ACHN (cell line): ENCODE measurements around the gene OSBPL2.

ENCODE experiments used
- DNase-seq: peaks from one replicate; pipeline ENCODE4 v3.0.0-alpha.2; 2015
- in situ Hi-C: cut with HindIII; loops from 2 replicates; pipeline ENCODE4 v1.10.0; 2017; ENCODE audit warnings: low sequenced_read_pairs, low pct_ligation_motif_present, low pct_unique_long_range_greater_than_20kb

Gene OSBPL2

DNA sequence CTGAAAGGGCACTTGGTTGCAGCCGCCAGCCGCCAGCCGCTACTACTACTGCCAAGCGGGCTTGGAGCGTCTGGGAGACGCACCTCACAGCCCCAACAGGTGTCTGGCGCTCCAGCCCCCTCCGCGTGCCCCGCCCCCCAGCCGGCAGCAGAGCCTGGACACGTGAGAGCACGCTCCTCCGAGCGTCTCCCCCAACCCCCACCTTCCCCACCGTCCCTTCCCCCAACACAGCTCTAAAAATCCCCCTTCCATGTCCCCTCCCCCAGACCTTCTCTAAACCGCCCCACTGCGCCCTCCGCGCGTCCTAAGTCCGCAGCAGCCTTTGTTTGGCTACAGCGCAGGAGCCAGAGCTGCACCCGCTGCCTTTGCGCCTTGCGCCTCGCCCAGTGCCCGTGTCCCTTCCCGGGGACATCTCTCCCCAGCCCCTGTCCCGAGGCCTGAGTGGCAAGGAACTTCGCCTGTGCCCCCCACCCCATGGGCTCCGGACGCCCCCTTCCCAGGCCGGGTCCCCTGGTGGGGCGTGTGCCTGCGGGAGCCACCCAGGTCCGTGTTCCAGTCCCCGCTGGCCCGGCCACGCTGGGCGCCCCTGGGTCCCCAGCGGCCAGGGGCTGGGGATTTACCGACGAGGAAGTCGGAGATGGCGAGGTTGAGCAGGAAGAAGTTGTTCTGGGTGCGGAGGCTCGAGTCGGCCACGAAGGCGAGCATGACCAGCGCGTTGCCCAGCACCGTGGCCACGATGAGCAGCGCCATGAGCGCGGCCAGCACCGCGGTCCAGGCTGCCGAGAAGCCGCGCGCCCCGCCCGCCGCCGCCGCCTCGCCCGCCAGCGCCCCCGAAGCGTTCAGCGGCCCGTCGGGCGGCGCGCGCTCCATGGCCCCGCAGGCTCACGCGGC is 19.0 kb upstream of the OSBPL2 start:
- peak; percentile 16 for DNase-seq
- in situ Hi-C loops: no loop called here

DNA sequence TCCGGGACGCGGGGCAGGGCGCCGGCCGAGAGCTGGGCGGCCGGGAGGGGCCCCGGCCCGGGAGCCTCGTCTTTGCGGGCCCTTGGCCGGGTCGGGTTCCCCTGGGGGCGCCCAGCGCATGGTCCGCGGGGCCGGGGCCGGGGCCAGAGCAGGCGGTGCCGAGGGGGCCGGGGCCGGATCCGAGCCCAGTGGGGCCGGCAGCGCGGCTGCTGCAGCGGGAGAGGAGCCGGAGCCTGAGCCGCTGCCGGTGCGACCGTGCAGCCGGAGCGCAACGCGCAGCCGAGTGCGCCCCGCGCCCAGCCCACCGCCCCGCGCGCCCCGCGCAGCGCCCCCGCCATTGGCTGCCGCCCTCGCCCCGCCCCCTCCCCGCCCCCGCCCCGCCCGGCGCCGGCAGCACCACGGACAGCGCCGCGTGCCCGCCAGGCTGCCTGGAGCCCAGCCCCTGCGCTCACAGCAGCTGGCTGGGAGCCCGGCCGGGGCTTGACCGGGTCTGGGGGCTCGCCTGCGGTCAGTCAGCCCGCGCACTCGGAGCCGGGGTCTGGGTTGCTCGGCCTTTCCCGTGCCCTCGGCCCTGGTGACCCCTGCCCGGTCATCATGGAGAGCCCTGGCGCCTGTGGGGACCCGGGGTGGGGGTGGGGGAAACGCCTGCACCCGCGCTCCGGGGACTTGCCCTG is 18.2 kb upstream of the OSBPL2 start, which contains the start of gene HRH3:
Gene HRH3 (minus strand): TSS at position 287 of the 674 bp plus-strand sequence. CDS start 308 bp downstream, outside the sequence.
- in situ Hi-C loops: no loop called here
- peak; percentile 32 for DNase-seq

DNA sequence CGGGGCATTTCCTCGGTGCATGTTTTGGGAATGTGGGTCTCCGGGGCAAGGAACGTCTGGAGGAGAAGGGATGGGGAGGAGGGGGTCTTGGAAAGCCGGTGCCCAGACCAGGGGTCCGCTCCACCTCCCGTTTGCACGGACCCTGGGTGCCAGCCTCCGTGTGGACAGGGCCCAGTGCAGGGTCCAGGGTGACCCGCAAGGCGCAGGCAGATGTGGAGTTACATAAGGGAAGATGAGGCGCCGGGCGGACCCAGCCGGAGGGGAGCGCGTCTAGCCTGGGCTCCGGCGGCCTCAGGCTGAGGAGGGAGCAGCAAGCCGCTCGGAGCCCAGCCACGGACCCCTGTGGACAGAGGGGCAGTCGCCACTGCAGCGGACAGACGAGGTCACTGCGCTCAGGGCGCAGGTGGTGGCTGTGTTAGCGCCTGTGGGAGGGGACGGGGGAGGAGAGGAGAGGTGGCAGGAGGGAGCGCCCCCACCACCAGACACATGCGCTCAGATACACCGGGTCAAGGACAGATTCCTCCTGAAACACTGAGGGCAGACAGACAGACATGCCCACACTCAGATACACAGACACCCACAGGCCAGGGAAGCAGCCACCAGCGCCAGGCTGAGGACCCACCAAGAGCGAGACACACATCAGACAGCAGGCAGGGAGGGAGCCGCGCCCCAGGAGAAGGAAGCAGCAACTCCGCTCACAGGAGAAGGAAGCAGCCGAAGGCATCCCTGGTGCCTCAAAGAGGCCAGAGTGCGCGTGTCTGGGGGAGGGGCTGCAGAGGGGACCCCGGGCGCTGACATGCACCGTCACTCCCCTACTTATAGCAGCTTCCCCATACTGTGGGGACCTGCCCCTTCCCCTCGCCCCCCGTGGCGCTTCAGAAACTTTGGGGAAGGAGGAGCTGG is 17.4 kb upstream of the OSBPL2 start:
- in situ Hi-C loops: no loop called here
- no peak for DNase-seq

DNA sequence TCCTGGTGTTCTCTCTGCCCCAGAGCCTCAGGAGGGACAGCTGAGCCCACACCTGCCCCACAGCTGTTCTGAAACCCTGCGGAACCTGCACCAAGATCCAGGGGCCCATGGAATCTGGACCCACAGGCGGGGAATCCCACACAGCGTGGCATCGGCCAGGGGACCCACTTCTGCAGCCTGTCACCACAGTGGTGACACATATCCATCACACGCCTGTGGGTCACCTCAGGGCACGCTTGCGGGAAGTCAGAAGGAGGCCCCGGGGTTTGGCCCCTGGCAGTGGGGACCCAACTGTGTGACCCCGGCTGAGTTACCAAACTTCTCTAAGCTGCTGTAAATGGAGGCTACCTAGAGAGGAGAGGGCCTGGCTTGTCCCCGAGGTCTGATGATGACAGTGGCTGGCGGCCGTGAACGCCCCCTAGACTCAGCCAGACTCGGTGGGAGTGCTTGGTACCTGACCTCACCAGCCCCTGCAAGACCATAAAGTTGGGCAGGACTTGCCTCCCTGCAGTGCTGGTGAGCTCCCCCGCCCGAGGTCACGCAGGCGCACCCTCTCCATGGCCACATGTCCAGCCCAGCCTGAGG is 16.0 kb upstream of the OSBPL2 start:
- no peak for DNase-seq
- in situ Hi-C loops: no loop called here

DNA sequence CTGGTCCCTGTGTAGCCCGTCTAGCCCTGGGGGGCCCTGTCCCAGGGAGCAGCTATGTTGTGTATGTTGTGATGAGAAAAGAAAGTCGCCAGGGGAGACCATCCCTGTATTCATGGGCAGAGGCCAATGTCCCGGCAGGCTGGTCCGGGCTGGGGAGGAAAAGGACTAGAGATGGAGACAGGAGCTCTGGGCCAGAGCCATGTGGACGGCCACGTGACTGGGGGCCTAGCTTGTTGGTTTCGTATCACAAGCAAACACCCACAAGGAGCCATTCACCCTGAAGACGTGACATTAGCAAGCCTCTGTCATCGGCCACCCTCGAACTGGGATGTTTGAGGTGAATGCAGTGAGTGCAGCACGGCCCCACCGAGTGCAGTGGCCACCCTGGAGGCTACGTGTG is 15.3 kb upstream of the OSBPL2 start:
- no peak for DNase-seq
- in situ Hi-C loops: no loop called here

DNA sequence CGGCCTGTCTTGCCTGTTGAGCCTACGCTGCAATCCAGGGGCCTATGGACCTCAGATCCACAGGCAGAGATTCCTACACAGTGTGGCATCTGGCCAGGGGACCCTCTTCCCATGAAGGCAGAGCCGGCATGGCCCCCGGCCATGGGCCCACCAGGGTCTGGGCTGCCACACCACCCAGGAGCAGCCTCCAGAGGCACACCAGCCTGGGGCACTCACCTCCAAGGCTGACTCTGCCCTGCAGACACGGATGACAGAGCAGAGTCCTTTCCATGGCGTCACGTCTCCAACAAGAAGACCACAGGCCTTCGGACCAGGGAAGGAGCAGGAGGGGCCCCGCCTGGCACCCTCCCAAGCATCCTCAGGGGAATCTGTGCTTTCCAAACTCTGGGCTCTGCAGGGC is 14.8 kb upstream of the OSBPL2 start:
- no peak for DNase-seq
- in situ Hi-C loops: no loop called here

DNA sequence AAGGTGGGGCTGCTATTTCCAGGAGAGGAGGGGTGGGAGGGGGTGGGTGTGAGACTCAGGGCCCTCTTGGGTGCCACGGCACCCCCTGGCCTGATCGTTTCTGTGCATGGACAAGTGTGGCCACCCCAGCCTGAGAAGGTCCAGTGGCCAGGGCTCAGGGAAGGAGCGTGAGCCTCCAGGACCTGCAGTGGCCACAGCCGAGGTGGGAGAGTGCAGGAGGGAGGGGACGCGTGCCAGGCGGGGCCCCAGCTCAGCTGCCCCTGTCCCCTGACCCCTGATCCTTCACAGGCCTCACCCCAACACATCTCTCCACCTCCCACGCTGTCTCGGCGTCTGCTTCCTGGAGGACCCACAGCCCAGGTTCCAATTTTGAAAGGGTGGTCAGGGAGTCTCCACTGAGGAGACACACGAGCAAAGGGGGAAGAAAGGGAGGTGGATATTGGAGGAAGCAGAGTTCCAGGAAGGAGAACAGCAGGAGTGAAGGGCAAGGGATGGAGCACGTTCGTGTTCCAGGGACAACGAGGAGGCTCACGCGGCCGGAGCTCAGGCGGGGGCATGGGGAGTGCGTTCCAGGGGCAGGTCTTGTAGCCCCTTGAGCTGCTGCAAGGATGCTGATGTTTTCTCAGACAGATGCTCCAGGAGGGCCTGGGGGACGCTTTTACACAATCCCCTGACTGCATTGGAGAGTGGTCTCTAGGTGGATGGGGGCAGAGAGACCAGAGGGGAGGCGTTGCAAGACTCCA is 14.0 kb upstream of the OSBPL2 start:
- DNase-seq: no peak
- in situ Hi-C loops: no loop called here

DNA sequence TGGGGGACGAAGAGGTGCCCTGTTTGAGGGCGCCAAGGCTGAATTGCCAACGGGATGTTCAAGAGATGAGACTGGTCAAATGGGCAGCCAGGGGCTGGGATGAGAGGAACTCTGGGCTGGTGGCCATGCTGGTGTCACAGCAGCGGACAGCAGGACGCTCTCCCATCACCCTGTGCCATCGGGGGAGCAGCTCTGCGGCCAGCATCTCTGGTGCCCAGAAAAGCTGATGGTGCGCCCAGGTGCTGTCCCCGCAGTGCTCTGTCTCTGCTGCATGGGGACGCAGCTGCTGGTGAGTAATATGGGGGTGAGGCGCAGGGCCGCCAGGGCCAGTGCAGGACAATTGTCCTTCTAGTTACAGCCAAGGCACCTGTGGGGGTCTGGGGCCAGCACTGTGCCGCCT is 13.3 kb upstream of the OSBPL2 start:
- in situ Hi-C loops: no loop called here
- DNase-seq: no peak

DNA sequence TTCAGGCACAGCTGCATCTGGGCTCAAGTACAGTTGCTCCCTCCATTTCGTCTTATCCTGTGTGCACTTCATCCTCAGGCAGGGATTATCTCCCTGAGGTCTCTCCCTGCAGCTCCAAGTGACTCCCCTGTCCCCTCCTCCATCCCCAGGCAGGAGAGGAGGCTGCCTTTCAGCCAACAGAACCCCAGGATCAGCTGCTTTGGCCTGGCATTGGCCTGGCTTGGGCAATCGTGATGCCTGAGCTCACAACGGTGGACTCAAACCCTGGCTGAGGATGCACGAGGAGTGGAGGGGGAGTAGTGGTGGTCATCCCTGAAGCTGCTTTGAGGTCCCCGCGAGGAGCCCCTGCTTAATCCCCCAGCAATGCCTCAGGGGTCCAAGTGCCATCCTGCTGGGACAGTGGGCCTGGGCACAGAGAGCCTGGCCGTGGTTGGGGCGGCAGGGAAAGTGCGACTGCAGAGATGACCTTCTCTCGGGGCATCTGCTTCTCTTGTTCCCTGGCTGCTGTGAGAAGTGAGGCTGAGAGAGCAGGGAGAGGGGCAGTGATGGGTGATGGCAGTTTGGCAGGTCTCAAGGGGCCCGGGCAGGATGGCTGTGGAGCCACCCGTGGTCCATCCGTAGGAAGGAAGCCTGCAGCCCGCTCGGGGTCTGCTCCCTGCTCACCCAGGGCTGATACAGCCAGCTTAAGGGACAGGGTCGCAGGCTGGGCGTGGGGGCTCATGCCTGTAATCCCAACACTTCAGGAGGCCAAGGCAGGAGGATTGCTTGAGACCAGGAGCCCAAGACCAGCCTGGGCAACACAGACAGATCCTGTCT is 12.3 kb upstream of the OSBPL2 start:
- in situ Hi-C loops: no loop called here

DNA sequence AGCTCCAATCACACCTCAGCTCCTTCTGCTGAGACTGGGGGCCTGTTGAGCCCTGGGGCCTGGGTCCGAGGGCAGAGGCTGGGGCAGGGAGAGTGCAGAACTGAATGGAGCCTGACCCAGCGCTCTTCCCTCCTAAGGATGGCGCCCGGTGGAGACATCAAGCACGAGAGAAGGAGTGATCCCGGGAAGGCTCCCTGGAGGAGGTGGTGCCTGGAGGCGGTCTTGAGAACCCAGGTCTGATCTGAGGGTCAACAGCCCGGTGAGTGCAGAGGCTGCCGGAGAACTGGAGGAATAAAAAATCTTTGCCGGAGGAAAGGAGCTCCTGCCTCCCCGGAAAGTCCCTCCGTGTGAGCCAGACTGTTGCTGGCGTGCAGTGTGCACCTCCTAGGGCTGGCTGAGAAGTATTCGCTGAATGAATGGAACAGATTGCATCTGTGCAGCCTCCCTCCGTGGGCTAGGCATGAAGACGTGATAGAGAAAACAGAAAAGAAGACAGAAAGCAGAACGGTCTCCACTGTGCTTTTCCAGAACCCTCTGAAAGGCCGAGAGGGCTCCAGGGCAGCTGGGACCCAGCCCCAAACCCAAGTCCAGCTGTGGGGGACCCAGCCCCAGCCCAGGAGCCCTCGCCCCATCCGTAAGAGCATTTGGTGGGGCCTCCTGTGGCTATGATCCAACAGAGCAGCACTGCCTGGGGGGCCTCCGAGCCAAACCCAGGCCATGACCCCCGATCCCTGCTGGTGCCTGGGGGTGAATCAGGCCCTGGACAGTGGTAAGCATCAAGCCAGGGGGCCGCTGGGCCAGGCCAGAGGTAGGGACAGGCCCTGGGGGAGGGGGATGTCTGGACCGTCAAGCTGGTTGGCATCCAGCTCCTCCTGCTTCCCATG is 11.4 kb upstream of the OSBPL2 start:
- no peak for DNase-seq
- in situ Hi-C loops: no loop called here

More for the DNA sequence above, 12.3 kb upstream of the OSBPL2 start:
- no peak for DNase-seq

DNA sequence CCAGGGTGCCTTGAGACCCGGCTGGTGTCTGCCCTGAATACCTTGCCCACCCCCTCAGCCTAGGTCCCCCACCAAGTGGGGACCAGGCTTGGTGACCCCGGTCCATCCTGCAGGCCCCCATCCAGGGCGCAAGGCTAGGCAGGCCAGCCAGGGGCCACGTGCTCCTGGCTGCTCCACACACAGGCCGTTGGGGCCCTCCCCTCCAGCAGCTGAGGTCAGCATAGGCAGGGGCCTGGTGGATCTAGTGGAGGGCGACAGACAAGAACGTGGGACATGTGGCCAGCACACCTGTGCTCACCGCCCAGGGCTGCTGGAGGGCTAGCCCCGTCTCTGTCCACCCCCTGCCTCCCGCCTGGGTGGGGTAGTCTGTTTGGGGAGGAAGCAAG is 10.7 kb upstream of the OSBPL2 start:
- no peak for DNase-seq
- in situ Hi-C loops: no loop called here

DNA sequence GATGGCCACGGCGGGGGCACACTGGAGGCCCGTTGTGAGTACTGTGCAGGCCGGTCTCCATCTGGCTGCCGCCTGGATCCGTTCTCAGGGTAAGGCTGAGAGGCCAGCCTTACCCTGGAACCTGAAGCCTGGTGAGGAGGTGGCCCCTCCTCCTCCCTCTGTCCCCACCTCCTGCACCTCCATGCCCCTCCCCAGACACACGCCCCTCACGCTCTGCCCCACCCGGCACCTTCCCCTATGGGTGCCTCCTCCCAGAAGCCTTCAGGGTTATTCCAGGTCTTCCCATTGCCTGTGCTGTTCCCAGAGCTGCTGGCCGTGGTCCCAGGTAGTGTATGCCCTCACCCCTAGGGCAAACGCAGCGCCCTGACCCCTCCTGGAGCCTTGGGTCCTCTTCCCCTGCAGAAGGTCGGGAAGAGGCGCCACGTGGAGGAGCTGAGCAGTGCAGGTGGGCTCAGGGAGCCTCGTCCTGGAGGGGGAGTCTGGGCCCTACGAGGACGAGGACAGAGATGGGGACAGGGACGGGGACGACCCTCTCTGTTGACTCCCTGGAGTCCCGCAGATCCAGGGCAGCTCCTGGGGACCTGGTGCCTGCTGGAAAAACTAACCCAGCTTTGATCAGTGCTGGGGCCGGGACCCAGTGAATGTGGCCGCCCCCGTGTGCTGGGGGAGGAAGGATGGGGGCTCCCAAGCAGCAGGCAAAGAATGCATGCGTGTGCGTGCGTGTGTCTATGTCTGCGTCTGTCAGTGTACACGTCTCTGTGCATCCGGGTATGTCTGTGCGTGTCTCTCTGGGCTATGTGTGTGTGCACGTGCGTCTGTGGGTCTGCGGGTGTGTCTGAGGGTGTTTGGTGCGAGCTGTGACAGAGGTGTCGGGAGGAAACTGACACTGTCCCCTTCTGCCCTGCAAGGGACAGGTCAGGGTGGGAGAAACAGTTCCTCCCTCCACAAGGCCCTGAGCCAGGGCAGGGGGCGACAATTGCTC is 10.1 kb upstream of the OSBPL2 start:
- DNase-seq: no peak
- in situ Hi-C loops: no loop called here

DNA sequence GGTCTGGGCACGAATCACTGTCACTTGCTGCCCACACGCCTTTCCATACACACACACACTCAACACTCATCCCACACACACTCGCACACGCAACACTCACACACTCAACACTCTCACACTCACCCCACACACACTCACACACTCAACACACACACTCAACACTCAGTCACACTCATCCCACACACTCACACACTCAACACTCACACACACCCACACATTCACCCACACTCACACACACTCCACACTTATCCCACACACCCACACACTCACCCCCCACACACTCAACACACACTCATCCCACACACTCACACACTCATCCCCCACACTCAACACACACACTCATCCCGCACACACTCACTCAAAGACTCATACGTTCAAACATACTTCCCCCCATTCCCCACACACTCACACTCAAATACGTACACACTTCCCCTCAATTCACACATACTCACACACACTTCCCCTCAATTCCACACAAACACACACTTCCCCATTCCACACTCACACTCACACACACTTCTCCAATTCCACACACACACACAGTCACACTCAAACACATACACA is 9.3 kb upstream of the OSBPL2 start:
- no peak for DNase-seq
- in situ Hi-C loops: no loop called here

DNA sequence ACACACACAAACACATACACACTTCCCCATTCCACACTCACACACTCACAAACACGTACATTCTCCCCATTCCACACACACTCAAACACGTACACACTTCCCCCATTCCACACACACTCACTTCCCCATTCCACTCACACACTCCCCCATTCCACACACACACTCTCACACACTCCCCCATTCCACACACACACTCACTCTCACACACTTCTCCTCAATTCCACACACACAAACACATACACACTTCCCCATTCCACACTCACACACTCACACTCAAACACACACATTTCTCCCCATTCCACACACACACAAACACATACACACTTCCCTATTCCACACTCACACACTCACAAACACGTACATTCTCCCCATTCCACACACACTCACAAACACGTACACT is 8.7 kb upstream of the OSBPL2 start:
- in situ Hi-C loops: no loop called here
- DNase-seq: no peak

DNA sequence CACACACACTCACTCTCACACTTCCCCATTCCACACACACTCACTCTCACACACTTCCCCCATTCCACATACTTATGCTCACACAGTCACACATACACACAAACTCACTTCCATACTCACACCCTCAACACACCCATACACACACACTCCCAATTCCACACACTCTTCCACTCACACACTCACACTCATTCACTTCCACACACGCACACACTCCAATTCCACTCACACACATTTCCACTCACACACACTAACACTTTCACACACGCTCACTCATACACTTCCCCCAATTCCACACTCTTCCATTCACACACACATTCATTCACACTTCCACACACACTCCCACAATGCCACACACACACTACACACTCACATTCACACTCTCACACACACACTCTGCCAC is 8.0 kb upstream of the OSBPL2 start:
- DNase-seq: no peak
- in situ Hi-C loops: no loop called here
